ENCODE data around the gene SLC39A11.

Gene SLC39A11

GRCh38 chr17:72839131-72839725 is 253.3 kb downstream of the SLC39A11 start:
- WGBS: no CpG with 5 or more reads among the region's 2 CpGs
- H4K8ac ChIP-seq (ENCODE audit: low read length): no peak overlapping the region
- no peak overlapping the region for H2BK15ac ChIP-seq (ENCODE audit: low read depth, poor library complexity, severe bottlenecking)
- peaks cover 4% of the 10 kb centered on the region for H3K4me1 ChIP-seq (ENCODE audit: control insufficient read depth, insufficient read depth, low read depth, low read length)
- H3K79me1 ChIP-seq (replicated peaks; ENCODE audit: low read length, poor library complexity, severe bottlenecking): no peaks in the 10 kb centered on the region
- no peak overlapping the region for H3K4me3 ChIP-seq (ENCODE audit: insufficient read depth in 1 of 2, low read depth in 1 of 2, low read length in 2 of 2)
- H2BK120ac ChIP-seq (ENCODE audit: low read depth, low read length): no peak overlapping the region
- no peak overlapping the region for H2AK5ac ChIP-seq (ENCODE audit: low read length, severe bottlenecking)
- no peak overlapping the region for H3K18ac ChIP-seq (ENCODE audit: low read depth in 1 of 2, low read length in 2 of 2)
- H3K9ac ChIP-seq (ENCODE audit: low read length): no peak overlapping the region
- H2AFZ ChIP-seq (ENCODE audit: low read depth, low read length): no peak overlapping the region
- no peak overlapping the region for H3K27ac ChIP-seq (ENCODE audit: low read length, poor library complexity, severe bottlenecking)
- H3K9me3 ChIP-seq (ENCODE audit: control insufficient read depth, low read length): no peaks in the 10 kb centered on the region
- H2BK12ac ChIP-seq (ENCODE audit: low read length in 2 of 2): no peak overlapping the region
- H3K4me2 ChIP-seq (ENCODE audit: low read length, poor library complexity, severe bottlenecking): no peak overlapping the region
- no peaks in the 10 kb centered on the region for H3K36me3 ChIP-seq (ENCODE audit: control insufficient read depth in 1 of 2, insufficient read depth in 2 of 2, low read depth in 1 of 2, low read length in 2 of 2)
- no peak overlapping the region for H3K23ac ChIP-seq (ENCODE audit: low read length in 2 of 2)
- H2BK5ac ChIP-seq (ENCODE audit: low read depth, low read length, poor library complexity, severe bottlenecking): no peak overlapping the region
- no peak overlapping the region for H4K91ac ChIP-seq (ENCODE audit: low read length)
- DNase-seq: no peak
- H3K4ac ChIP-seq (ENCODE audit: low read depth in 1 of 2, low read length in 2 of 2): no peak overlapping the region
- no peaks in the 10 kb centered on the region for H3K27me3 ChIP-seq (ENCODE audit: control insufficient read depth in 1 of 2, insufficient read depth in 1 of 2, low read length in 2 of 2)
- H3K14ac ChIP-seq (ENCODE audit: low read length in 2 of 2): no peak overlapping the region

DNA sequence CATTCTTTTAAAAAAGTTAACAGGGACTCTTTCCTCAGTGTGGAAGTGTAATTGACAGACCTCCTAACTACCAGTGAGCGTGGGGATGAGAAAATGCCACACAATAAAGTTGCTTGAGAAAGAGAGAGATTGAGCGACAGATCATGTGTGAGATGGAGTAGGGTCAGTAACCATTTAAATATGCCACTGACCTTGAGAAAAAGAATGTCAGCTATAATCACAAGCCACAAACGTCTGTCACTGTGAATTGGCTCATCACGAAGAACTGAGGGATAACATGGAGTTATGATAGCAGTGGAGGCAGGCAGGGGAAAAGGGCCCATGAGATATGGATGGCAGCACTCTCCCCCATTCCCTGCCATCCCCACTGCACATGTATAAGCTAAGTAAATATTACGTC is 253.9 kb downstream of the SLC39A11 start:
- no peak overlapping the region for H4K91ac ChIP-seq (ENCODE audit: low read length)
- WGBS: 89% methylated on average over 1 of the region's 5 CpGs

DNA sequence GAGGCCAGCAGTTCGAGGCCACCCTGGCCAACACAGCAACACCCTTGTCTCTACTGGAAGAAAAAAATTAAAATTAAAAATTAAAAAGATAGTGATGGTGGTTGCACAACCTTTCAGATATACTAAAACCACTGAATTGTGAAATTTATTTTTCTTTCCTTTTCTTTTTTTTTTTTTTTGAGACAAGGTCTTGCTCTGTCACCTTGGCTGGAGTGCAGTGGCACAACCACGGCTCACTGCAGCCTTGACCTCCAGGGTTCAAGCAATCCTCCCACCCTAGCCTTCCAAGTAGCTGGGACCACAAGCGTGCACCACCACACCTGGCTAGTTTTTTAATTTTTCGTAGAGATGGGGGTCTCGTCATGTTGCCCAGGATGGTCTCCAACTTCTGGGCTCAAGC is 254.4 kb downstream of the SLC39A11 start:
- H3K9ac ChIP-seq (ENCODE audit: low read length): no peak overlapping the region
- H3K4me1 ChIP-seq (ENCODE audit: control insufficient read depth, insufficient read depth, low read depth, low read length): peaks cover 4% of the 10 kb centered on the region
- no peaks in the 10 kb centered on the region for H3K27me3 ChIP-seq (ENCODE audit: control insufficient read depth in 1 of 2, insufficient read depth in 1 of 2, low read length in 2 of 2)
- H2BK15ac ChIP-seq (ENCODE audit: low read depth, poor library complexity, severe bottlenecking): no peak overlapping the region
- no peak overlapping the region for H3K4ac ChIP-seq (ENCODE audit: low read depth in 1 of 2, low read length in 2 of 2)
- no peak overlapping the region for H2BK120ac ChIP-seq (ENCODE audit: low read depth, low read length)
- WGBS: 95% methylated on average over 4 of the region's 5 CpGs
- no peak overlapping the region for H3K14ac ChIP-seq (ENCODE audit: low read length in 2 of 2)
- H2BK5ac ChIP-seq (ENCODE audit: low read depth, low read length, poor library complexity, severe bottlenecking): no peak overlapping the region
- H3K36me3 ChIP-seq (ENCODE audit: control insufficient read depth in 1 of 2, insufficient read depth in 2 of 2, low read depth in 1 of 2, low read length in 2 of 2): no peaks in the 10 kb centered on the region
- H3K79me1 ChIP-seq (replicated peaks; ENCODE audit: low read length, poor library complexity, severe bottlenecking): no peaks in the 10 kb centered on the region
- no peak overlapping the region for H2BK12ac ChIP-seq (ENCODE audit: low read length in 2 of 2)
- no peak overlapping the region for H4K91ac ChIP-seq (ENCODE audit: low read length)
- H3K27ac ChIP-seq (ENCODE audit: low read length, poor library complexity, severe bottlenecking): no peak overlapping the region
- no peak overlapping the region for H3K18ac ChIP-seq (ENCODE audit: low read depth in 1 of 2, low read length in 2 of 2)
- no peak for DNase-seq
- H3K4me3 ChIP-seq (ENCODE audit: insufficient read depth in 1 of 2, low read depth in 1 of 2, low read length in 2 of 2): no peak overlapping the region
- H3K9me3 ChIP-seq (ENCODE audit: control insufficient read depth, low read length): no peaks in the 10 kb centered on the region
- no peak overlapping the region for H3K4me2 ChIP-seq (ENCODE audit: low read length, poor library complexity, severe bottlenecking)
- no peak overlapping the region for H4K8ac ChIP-seq (ENCODE audit: low read length)
- no peak overlapping the region for H2AK5ac ChIP-seq (ENCODE audit: low read length, severe bottlenecking)
- H2AFZ ChIP-seq (ENCODE audit: low read depth, low read length): no peak overlapping the region
- H3K23ac ChIP-seq (ENCODE audit: low read length in 2 of 2): no peak overlapping the region

More for the DNA sequence above, 253.9 kb downstream of the SLC39A11 start:
- Histone ChIP-seq H2AFZ (ENCODE audit: low read depth, low read length) (no peak overlapping the region), H3K18ac (ENCODE audit: low read depth in 1 of 2, low read length in 2 of 2) (no peak overlapping the region), H2BK12ac (ENCODE audit: low read length in 2 of 2) (no peak overlapping the region), H3K4ac (ENCODE audit: low read depth in 1 of 2, low read length in 2 of 2) (no peak overlapping the region), H3K9me3 (ENCODE audit: control insufficient read depth, low read length) (no peaks in the 10 kb centered on the region), H2AK5ac (ENCODE audit: low read length, severe bottlenecking) (no peak overlapping the region), H3K79me1 (replicated peaks; ENCODE audit: low read length, poor library complexity, severe bottlenecking) (no peaks in the 10 kb centered on the region), H3K27me3 (ENCODE audit: control insufficient read depth in 1 of 2, insufficient read depth in 1 of 2, low read length in 2 of 2) (no peaks in the 10 kb centered on the region), H4K8ac (ENCODE audit: low read length) (peak overlapping the region; percentile 15), H2BK5ac (ENCODE audit: low read depth, low read length, poor library complexity, severe bottlenecking) (no peak overlapping the region), H3K4me2 (ENCODE audit: low read length, poor library complexity, severe bottlenecking) (no peak overlapping the region), H3K9ac (ENCODE audit: low read length) (no peak overlapping the region), H3K4me3 (ENCODE audit: insufficient read depth in 1 of 2, low read depth in 1 of 2, low read length in 2 of 2) (no peak overlapping the region), H2BK120ac (ENCODE audit: low read depth, low read length) (no peak overlapping the region), H3K4me1 (ENCODE audit: control insufficient read depth, insufficient read depth, low read depth, low read length) (peaks cover 4% of the 10 kb centered on the region), H3K14ac (ENCODE audit: low read length in 2 of 2) (no peak overlapping the region), H3K27ac (ENCODE audit: low read length, poor library complexity, severe bottlenecking) (no peak overlapping the region), H3K23ac (ENCODE audit: low read length in 2 of 2) (no peak overlapping the region), H3K36me3 (ENCODE audit: control insufficient read depth in 1 of 2, insufficient read depth in 2 of 2, low read depth in 1 of 2, low read length in 2 of 2) (no peaks in the 10 kb centered on the region), H2BK15ac (ENCODE audit: low read depth, poor library complexity, severe bottlenecking) (no peak overlapping the region)
- no peak for DNase-seq

- peaks cover 4% of the 10 kb centered on the region for H3K4me1 ChIP-seq (ENCODE audit: control insufficient read depth, insufficient read depth, low read depth, low read length)
- DNase-seq: no peak
- no peak overlapping the region for H3K27ac ChIP-seq (ENCODE audit: low read length, poor library complexity, severe bottlenecking)
- no peak overlapping the region for H3K4me2 ChIP-seq (ENCODE audit: low read length, poor library complexity, severe bottlenecking)
- no peak overlapping the region for H3K9ac ChIP-seq (ENCODE audit: low read length)
- H3K18ac ChIP-seq (ENCODE audit: low read depth in 1 of 2, low read length in 2 of 2): no peak overlapping the region
- no peak overlapping the region for H2BK5ac ChIP-seq (ENCODE audit: low read depth, low read length, poor library complexity, severe bottlenecking)
- H3K4ac ChIP-seq (ENCODE audit: low read depth in 1 of 2, low read length in 2 of 2): no peak overlapping the region
- H2BK15ac ChIP-seq (ENCODE audit: low read depth, poor library complexity, severe bottlenecking): no peak overlapping the region
- H3K4me3 ChIP-seq (ENCODE audit: insufficient read depth in 1 of 2, low read depth in 1 of 2, low read length in 2 of 2): no peak overlapping the region
- no peak overlapping the region for H2AK5ac ChIP-seq (ENCODE audit: low read length, severe bottlenecking)
- 100% methylated on average over 1 of the region's 1 CpG for WGBS
- H3K23ac ChIP-seq (ENCODE audit: low read length in 2 of 2): no peak overlapping the region
- no peak overlapping the region for H3K14ac ChIP-seq (ENCODE audit: low read length in 2 of 2)
- H4K8ac ChIP-seq (ENCODE audit: low read length): no peak overlapping the region
- no peaks in the 10 kb centered on the region for H3K9me3 ChIP-seq (ENCODE audit: control insufficient read depth, low read length)
- H2AFZ ChIP-seq (ENCODE audit: low read depth, low read length): no peak overlapping the region
- no peaks in the 10 kb centered on the region for H3K79me1 ChIP-seq (replicated peaks; ENCODE audit: low read length, poor library complexity, severe bottlenecking)
- H3K27me3 ChIP-seq (ENCODE audit: control insufficient read depth in 1 of 2, insufficient read depth in 1 of 2, low read length in 2 of 2): no peaks in the 10 kb centered on the region
- no peak overlapping the region for H4K91ac ChIP-seq (ENCODE audit: low read length)
- H2BK120ac ChIP-seq (ENCODE audit: low read depth, low read length): no peak overlapping the region
- H2BK12ac ChIP-seq (ENCODE audit: low read length in 2 of 2): no peak overlapping the region
- no peaks in the 10 kb centered on the region for H3K36me3 ChIP-seq (ENCODE audit: control insufficient read depth in 1 of 2, insufficient read depth in 2 of 2, low read depth in 1 of 2, low read length in 2 of 2)
Observed at GRCh38 chr17:72837335-72837734, 255.2 kb downstream of the SLC39A11 start.

All from mesenchymal stem cell (in vitro differentiated cells and primary cell).